SK-N-SH (cell line): Measurements from ENCODE around the gene KCNMB3.

Experiments
- EZH2phosphoT487 ChIP-seq: fragments of 200-600 bp; sonication (generic); IDR thresholded peaks from 2 replicates; pipeline ENCODE4 v1.6.1; 2017; ENCODE audit warnings: low read depth, mixed run types, mild to moderate bottlenecking, antibody characterized with exemption, moderate library complexity, borderline replicate concordance
- GABPA ChIP-seq: IDR thresholded peaks from 2 replicates; pipeline ENCODE4 v1.4.0; 2012; ENCODE audit warnings: low read depth, mild to moderate bottlenecking
- NFIC ChIP-seq: IDR thresholded peaks from 2 replicates; pipeline ENCODE4 v1.4.0; 2012; ENCODE audit warnings: borderline replicate concordance
- NRF1 ChIP-seq: IDR thresholded peaks from 2 replicates; pipeline ENCODE4 v1.6.1; 2012; ENCODE audit warnings: low read depth, mild to moderate bottlenecking, low read length
- POLR2AphosphoS5 ChIP-seq: IDR thresholded peaks from 2 replicates; pipeline ENCODE4 v1.6.1; 2012; ENCODE audit warnings: low read depth, low read length
- SMC3 ChIP-seq: IDR thresholded peaks from 2 replicates; pipeline ENCODE4 v1.6.1; 2012; ENCODE audit warnings: low read depth, low read length, improper control_type of control experiment
- TCF12 ChIP-seq: IDR thresholded peaks from 2 replicates; pipeline ENCODE4 v1.4.0; 2012
- TEAD4 ChIP-seq: IDR thresholded peaks from 2 replicates; pipeline ENCODE4 v1.4.0; 2012; ENCODE audit warnings: mild to moderate bottlenecking, borderline replicate concordance; ENCODE audit not compliant: insufficient read depth
- TF ChIP-seq, protein P1 (sequence below): IDR thresholded peaks from 2 replicates; pipeline ENCODE4 v1.4.0; 2012; ENCODE audit warnings: low read depth
- TF ChIP-seq, protein P2 (sequence below): IDR thresholded peaks from 2 replicates; pipeline ENCODE4 v1.6.1; 2012; ENCODE audit warnings: mild to moderate bottlenecking, low read depth, low read length, moderate library complexity
- TF ChIP-seq, protein P3 (sequence below): fragments of 200-600 bp; sonication (generic); IDR thresholded peaks from 2 replicates; pipeline ENCODE4 v1.6.1; 2017; ENCODE audit warnings: antibody characterized with exemption, mild to moderate bottlenecking, moderate library complexity

DNA sequence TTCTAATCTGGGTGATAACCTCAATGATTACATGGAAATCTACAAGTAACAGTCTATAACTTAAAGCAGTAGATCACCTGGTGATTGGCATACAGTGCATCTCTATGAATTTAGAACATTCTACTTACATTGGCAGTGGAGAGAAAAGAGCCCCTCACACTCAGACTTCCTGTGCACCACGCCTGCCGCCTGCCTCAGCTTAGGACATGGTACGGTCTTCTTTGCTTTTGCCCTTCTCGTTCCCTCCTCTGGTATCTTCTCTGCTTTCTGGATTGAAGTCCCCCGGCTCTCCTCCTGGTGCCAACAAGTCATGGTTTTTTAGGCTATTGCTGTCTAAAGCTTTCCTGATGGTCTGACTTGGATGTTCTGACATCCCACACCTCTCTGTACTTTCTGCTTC, 7.9 kb upstream of the KCNMB3 start:
- TF ChIP-seq, protein P1, sequence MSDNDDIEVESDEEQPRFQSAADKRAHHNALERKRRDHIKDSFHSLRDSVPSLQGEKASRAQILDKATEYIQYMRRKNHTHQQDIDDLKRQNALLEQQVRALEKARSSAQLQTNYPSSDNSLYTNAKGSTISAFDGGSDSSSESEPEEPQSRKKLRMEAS: no peak
- TF ChIP-seq EZH2phosphoT487: no peak
- TF ChIP-seq TEAD4: no peak
- TF ChIP-seq POLR2AphosphoS5: no peak
- no peak for TF ChIP-seq SMC3
- TF ChIP-seq, protein P2, sequence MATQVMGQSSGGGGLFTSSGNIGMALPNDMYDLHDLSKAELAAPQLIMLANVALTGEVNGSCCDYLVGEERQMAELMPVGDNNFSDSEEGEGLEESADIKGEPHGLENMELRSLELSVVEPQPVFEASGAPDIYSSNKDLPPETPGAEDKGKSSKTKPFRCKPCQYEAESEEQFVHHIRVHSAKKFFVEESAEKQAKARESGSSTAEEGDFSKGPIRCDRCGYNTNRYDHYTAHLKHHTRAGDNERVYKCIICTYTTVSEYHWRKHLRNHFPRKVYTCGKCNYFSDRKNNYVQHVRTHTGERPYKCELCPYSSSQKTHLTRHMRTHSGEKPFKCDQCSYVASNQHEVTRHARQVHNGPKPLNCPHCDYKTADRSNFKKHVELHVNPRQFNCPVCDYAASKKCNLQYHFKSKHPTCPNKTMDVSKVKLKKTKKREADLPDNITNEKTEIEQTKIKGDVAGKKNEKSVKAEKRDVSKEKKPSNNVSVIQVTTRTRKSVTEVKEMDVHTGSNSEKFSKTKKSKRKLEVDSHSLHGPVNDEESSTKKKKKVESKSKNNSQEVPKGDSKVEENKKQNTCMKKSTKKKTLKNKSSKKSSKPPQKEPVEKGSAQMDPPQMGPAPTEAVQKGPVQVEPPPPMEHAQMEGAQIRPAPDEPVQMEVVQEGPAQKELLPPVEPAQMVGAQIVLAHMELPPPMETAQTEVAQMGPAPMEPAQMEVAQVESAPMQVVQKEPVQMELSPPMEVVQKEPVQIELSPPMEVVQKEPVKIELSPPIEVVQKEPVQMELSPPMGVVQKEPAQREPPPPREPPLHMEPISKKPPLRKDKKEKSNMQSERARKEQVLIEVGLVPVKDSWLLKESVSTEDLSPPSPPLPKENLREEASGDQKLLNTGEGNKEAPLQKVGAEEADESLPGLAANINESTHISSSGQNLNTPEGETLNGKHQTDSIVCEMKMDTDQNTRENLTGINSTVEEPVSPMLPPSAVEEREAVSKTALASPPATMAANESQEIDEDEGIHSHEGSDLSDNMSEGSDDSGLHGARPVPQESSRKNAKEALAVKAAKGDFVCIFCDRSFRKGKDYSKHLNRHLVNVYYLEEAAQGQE: no peak
- no peak for TF ChIP-seq NRF1
- TF ChIP-seq, protein P3, sequence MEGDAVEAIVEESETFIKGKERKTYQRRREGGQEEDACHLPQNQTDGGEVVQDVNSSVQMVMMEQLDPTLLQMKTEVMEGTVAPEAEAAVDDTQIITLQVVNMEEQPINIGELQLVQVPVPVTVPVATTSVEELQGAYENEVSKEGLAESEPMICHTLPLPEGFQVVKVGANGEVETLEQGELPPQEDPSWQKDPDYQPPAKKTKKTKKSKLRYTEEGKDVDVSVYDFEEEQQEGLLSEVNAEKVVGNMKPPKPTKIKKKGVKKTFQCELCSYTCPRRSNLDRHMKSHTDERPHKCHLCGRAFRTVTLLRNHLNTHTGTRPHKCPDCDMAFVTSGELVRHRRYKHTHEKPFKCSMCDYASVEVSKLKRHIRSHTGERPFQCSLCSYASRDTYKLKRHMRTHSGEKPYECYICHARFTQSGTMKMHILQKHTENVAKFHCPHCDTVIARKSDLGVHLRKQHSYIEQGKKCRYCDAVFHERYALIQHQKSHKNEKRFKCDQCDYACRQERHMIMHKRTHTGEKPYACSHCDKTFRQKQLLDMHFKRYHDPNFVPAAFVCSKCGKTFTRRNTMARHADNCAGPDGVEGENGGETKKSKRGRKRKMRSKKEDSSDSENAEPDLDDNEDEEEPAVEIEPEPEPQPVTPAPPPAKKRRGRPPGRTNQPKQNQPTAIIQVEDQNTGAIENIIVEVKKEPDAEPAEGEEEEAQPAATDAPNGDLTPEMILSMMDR: no peak
- TF ChIP-seq GABPA: no peak
- TF ChIP-seq NFIC: no peak
- TF ChIP-seq TCF12: no peak
